NCI-H2227 (cell line): Measurements from ENCODE around the gene CAB39.

ENCODE experiments used
- DNase-seq: peaks from one replicate; lab custom pipeline; 2025; ENCODE audit not compliant: unreplicated experiment; lab: John Stamatoyannopoulos, UW

CAB39 gene

GRCh38 chr2:230748087-230748486, 35.4 kb downstream of the CAB39 start:
- no peak for DNase-seq

DNA sequence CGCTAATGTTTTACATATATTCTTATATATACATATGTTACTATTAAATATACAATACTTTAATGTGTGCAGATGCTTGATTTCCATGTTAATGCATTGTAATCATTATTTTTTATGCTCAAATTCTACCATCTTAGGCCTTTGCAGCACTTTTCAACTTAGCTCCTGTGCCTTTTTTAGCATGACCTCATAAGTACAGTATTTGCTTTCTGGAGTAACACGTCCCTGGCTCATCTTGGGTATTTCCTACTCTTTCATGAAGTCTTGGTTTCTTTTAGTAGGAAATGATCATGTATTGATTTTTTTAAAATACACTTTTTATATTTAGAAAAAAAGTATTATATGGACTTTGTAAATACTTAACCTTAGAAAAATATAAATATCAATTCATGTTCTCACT, 36.5 kb downstream of the CAB39 start:
- no peak for DNase-seq

DNA sequence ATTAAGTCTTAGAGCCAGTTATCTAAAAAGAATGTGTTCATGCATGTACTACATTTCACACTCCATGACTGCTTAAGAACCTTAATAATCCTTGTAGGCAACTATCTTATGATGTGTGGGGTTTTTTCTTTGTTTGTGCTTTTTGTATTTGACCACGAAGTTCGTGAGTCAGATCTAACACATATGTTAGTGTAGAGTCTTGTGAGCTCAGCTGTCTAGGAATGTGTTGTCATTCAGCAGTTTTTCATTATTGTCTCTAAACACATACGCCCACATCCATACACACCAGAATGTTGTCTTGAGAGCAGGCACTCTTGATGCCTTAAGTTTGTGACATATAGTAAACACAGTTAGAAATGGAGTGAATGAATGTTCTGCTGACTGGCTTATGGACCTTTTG, 38.4 kb downstream of the CAB39 start:
- DNase-seq = no peak

DNA sequence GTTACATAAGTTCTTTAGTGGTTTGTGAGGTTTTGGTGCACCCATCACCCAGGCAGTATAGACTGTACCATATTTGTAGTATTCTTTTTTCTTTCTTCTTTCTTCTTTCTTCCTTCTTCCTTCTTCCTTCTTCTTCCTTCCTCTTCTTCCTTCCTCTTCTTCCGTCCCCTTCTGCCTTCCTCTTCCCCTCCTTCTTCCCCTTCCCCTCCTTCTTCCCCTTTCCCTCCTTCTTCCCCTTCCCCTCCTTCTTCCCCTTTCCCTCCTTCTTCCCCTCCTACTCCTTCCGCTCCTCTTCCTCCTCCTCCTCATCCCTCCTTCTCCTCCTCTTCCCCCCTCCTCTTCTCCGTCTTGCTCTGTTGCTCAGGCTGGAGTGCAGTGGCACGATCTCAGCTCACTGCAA, 41.6 kb downstream of the CAB39 start:
- no peak for DNase-seq

- no peak for DNase-seq
Measured at GRCh38 chr2:230757476-230757875, 44.8 kb downstream of the CAB39 start.

DNA sequence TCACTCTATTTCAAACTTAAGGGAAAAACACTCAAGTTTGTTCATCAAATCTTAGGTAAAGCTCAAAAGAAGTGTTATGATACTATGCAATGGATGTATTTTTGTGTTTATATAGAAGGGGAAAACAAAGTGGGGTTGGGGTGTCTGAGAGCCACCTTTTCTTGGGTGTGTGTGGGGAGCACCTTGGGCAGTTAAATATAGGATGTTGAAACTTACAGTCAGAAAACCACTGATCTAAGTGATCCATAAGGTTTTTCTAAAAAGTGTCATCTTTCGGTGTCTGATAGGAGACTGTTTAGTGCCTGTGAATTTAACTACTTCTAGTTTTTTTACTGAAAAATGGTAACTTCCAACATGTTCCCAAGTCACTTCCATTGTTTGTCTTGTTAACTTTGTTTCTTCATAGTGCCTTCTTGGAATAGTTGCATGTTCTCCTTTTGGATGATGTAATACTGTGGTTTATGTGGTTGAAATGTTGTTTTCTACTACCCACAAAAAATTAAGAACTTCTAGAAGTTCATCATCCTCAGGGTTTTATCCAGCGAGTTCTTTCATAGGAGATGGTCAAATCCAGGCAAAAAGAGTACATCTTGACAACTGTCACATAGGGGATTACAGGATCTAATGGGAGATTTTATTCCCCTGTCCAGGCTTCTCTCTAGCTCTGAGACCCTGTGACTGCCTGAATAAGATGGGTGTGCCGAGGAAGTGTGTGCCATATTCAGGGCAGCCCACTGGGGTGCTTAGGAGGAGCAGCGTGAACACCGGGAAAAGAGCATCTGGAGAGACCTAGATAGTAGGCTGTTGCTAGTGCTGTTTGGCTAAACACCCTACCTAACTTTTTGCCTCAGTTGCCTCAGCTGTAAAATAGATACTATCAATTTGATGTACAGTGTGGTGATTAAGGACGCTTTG, 46.2 kb downstream of the CAB39 start:
- no peak for DNase-seq

- DNase-seq = no peak
Measured at GRCh38 chr2:230759481-230760167, 47.0 kb downstream of the CAB39 start.

- no peak for DNase-seq
Measured at GRCh38 chr2:230761704-230762103, 49.1 kb downstream of the CAB39 start.

- DNase-seq = no peak
Measured at GRCh38 chr2:230762317-230762896, 49.8 kb downstream of the CAB39 start.

- no peak for DNase-seq
Measured at GRCh38 chr2:230764346-230764745, 51.7 kb downstream of the CAB39 start.

GRCh38 chr2:230765611-230766300, 53.1 kb downstream of the CAB39 start:
- no peak for DNase-seq

DNA sequence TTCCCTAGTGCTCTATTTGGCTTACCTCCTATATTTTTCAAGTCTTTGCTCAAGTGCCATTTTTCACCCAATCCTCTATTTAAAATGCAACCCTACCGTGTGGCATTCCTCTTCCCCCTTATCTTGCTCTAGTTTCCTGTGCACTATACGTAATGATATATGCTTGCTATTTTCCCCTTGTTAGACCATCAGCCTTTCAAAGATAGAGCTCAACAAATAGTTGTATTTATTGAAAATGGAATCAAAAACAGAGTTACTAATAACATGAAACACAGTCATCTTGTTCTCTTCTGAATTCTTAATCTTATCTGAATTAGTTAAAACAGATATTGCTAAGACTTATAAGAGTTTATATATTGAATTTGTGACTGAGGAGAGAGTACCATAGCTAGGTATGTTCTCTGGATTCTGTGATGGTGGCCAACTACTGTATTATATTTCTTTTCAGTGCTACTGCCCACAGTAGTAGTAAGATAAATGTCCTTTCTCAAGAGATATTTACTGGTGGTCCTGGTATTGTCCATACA, 55.3 kb downstream of the CAB39 start:
- no peak for DNase-seq

DNA sequence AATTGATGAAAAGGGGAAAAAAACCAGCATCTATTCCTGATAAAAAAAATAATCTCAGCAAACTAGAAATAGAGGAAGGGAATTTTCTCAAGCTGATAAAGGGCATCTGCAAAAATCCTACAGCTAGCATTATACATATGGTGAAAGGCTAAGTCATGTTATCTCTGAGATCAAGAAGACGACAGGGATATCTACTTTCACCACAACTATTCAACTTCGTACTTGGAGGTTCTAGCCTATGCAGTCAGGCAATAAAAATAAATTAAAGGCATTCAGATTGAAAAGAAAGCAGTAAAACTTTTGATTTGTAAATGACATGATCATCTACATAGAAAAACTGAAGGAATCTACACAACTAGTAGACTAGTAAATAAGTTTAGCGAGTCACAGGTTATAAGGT, 58.2 kb downstream of the CAB39 start:
- no peak for DNase-seq

DNA sequence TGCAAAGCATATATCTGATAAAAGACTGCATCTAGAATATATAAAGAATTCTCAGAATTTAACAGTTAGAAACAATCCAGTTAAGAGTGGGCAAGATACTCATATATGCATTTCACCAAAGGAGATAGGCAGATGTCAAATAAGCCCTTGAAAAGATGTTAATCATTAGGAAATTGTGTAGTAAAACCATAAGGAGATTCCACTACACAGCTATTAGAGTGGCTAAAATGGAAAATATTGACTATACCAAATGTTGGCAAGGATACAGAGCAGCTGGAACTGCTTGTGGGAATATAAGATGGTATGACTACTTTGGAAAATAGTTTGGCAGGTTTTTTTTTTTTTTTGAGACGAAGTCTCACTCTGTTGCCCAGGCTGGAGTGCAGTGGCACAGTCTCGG, 59.5 kb downstream of the CAB39 start:
- no peak for DNase-seq

DNA sequence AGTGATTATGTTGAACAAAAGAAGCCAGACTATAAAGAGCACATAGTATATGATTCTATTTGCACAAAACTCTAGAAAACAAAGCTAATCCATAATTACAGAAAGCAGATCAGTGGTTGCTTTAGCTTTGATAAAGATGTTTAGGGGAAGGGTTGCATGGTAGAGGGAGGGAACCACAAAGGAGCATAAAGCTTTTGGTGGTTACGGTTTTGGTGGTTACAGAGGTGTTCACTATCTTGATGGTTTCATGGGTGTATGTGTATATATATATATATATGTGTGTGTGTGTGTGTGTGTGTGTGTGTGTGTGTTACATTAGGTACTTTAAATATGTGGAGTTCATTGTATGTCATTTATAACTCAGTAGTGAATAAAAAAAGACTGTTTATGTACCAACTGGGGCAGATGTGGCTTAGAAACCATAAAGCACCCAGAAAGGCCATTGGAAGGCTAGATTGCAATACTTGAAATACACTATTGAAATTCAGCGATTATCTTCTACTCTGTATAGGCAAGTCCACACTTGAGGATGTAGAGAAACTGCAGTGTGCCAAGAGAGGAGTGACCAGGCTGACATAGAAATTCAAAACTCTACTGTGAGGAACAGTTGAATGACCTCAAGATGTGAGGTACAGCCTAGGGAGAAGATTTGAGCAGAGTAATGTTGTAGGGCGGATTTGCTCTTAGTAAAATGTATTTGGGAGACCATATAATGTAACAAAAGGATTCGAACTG, 60.6 kb downstream of the CAB39 start:
- no peak for DNase-seq

- DNase-seq = no peak
Measured at GRCh38 chr2:230774348-230774951, 61.8 kb downstream of the CAB39 start.

DNA sequence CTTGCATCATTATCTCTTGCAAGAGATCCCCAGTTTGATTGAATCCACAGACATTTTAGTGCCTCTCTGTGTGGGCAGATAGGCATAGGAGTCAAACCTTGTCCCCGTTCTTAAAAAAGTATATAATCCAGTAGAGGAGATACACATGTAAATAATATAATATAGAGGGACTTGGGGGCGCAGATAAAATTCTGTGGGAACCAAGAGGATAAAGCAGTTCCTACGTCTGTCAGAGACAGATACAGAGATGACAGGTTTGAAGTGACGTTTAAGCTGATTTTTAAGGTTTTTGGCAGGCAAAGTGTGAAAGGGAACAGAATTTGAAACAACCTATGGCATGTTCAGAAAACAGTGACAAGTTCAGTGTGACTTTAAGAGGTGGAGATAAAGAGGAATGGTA, 63.1 kb downstream of the CAB39 start:
- no peak for DNase-seq

GRCh38 chr2:230777721-230778120, 65.1 kb downstream of the CAB39 start:
- no peak for DNase-seq

GRCh38 chr2:230778350-230779063, 65.9 kb downstream of the CAB39 start:
- DNase-seq = no peak
